GM12878 (cell line): ENCODE measurements around the gene ZFPM1. TPM values are rescaled to one million over a fixed set of nuclear protein-coding genes. Genes with fewer than 3 reads are reported as not detected.

Experiments used
- ATAC-seq: fragments of 200-7000 bp; cut with Tn5 transposase; 3 replicates; pipeline ENCODE4 v1.9.1; 2020; ENCODE audit warnings: mild to moderate bottlenecking, moderate library complexity
- BruUV-seq: library from RNA; stranded (reverse); fragments of 400-500 nt; replicated peaks from 2 replicates; lab custom pipeline; 2021; lab: Mats Ljungman, UMichigan
- CTCF ChIA-PET: fragments of 300-600 bp; sonication (Branson Sonifier 250); formaldehyde crosslinking; extraction: SDS; loops from one replicate; lab custom pipeline; 2021; ENCODE audit warnings: inconsistent platforms; lab: Yijun Ruan, JAX
- POLR2A ChIA-PET: fragments of 350-600 bp; formaldehyde crosslinking; extraction: SDS; loops from one replicate; lab custom pipeline; 2021; ENCODE audit warnings: inconsistent platforms; lab: Charles Lee
- RAD21 ChIA-PET: fragments of 300-600 bp; sonication (Branson Sonifier 250); formaldehyde crosslinking; loops from one replicate; lab custom pipeline; 2023; ENCODE audit warnings: antibody characterized with exemption; ENCODE audit not compliant: unreplicated experiment; lab: Charles Lee
- SMC1A ChIA-PET: fragments of 300-600 bp; sonication (Branson Sonifier 250); formaldehyde crosslinking; loops from one replicate; lab custom pipeline; 2023; ENCODE audit not compliant: unreplicated experiment, uncharacterized antibody; lab: Charles Lee
- DNase-seq: peaks from one replicate; pipeline ENCODE4 v3.0.0-alpha.2; 2011; ENCODE audit warnings: low read depth, low spot score
- FAIRE-seq: peaks from 3 replicates; lab custom pipeline; 2011; peaks lifted over from hg19 to GRCh38; lab: Jason Lieb, UNC
- H2AFZ ChIP-seq: 2 replicates; pipeline ENCODE4 v1.6.0; 2011; ENCODE audit warnings: low read depth, low read length, control low read depth; ENCODE audit not compliant: control insufficient read depth
- H3K27ac ChIP-seq: 2 replicates; pipeline ENCODE4 v1.5.1; 2011; ENCODE audit warnings: control low read depth; ENCODE audit not compliant: control insufficient read depth, insufficient read depth
- H3K27me3 ChIP-seq, 2 experiments: replicated peaks in 1 of 2; 2 replicates each; pipeline versions ENCODE4 v1.6.0 to v1.6.1; 2011; ENCODE audit warnings: low read length in 1 of 2; ENCODE audit not compliant: control insufficient read depth in 2 of 2, insufficient read depth in 2 of 2
- H3K36me3 ChIP-seq, 2 experiments: 2 replicates each; pipeline ENCODE4 v1.5.1; 2011; ENCODE audit warnings: low read length in 1 of 2; ENCODE audit not compliant: control insufficient read depth in 2 of 2, insufficient read depth in 2 of 2
- H3K4me1 ChIP-seq: 2 replicates; pipeline ENCODE4 v1.6.1; 2011; ENCODE audit warnings: mild to moderate bottlenecking, low read length, moderate library complexity, mixed read lengths; ENCODE audit not compliant: control insufficient read depth, insufficient read depth
- H3K4me2 ChIP-seq: 2 replicates; pipeline ENCODE4 v1.6.0; 2011; ENCODE audit warnings: control low read depth; ENCODE audit not compliant: control insufficient read depth, insufficient read depth
- H3K4me3 ChIP-seq: fragments of 200-600 bp; sonication (generic); 2 replicates; pipeline ENCODE4 v1.5.1; 2016
- H3K79me2 ChIP-seq: 2 replicates; pipeline ENCODE4 v1.6.0; 2011; ENCODE audit warnings: low read length; ENCODE audit not compliant: control insufficient read depth, insufficient read depth
- H3K9ac ChIP-seq: 2 replicates; pipeline ENCODE4 v1.8.0; 2011; ENCODE audit warnings: low read length, control low read depth, mixed read lengths; ENCODE audit not compliant: control insufficient read depth, insufficient read depth
- H3K9me3 ChIP-seq: replicated peaks from 3 replicates; pipeline ENCODE4 v1.5.1; 2011; ENCODE audit warnings: mild to moderate bottlenecking, low read length; ENCODE audit not compliant: control insufficient read depth, insufficient read depth
- H4K20me1 ChIP-seq: 2 replicates; pipeline ENCODE4 v1.6.0; 2011; ENCODE audit not compliant: control insufficient read depth, insufficient read depth
- CEBPB ChIP-seq, 2 experiments: fragments of 150-350 bp in 1 of 2; IDR thresholded peaks; 2 replicates each; pipeline ENCODE4 v1.6.1; 2012 to 2014; ENCODE audit warnings: low read depth in 2 of 2, low read length in 2 of 2, borderline replicate concordance in 1 of 2, inconsistent platforms in 1 of 2
- CHD2 ChIP-seq: IDR thresholded peaks from 2 replicates; pipeline ENCODE4 v1.6.1; 2011; ENCODE audit warnings: low read depth, low read length, improper control_type of control experiment, borderline replicate concordance
- TCF7 ChIP-seq: IDR thresholded peaks from 2 replicates; pipeline ENCODE4 v1.6.1; 2014; ENCODE audit warnings: antibody characterized with exemption, borderline replicate concordance
- WGBS: methylation state at CpG from one replicate; pipeline ENCODE4 v1.1.6; 2016; ENCODE audit warnings: low lambda C conversion rate; ENCODE audit not compliant: insufficient replicate concordance, insufficient coverage; ENCODE audit errors: missing lambda C conversion rate; 5-methylcytosine and 5-hydroxymethylcytosine counted together
- in situ Hi-C: fragments of 300-500 bp; cut with MboI; formaldehyde crosslinking; loops from 9 replicates; pipeline ENCODE4 v1.14.3; 2018; ENCODE audit warnings: mixed read lengths
- intact Hi-C: fragments of 100-400 bp; cut with micrococcal nuclease; formaldehyde crosslinking; loops from one replicate; pipeline ENCODE4 v1.14.2; 2022; ENCODE audit not compliant: unreplicated experiment
- polyA plus RNA-seq, 11 experiments: library from polyadenylated mRNA; depleted of rRNA in 4 of 11; unstranded in 6 of 11; stranded (reverse) in 5 of 11; fragments of >200 nt; fragmentation: Nextera tagmentation in 4 of 11; fragmentation: Illumina TruSeq in 1 of 11; extraction: Ambion mirVana in 4 of 11; extraction: Trizol in 1 of 11; gene quantifications; 1 replicate in 1 of 11; 2 replicates in 10 of 11; pipeline versions ENCODE4 v1.2.1 to v1.2.3, GENCODE V29; 2011 to 2016; ENCODE audit warnings: inconsistent platforms in 2 of 11, missing spikeins in 2 of 11, low read depth in 1 of 11
- total RNA-seq, 4 experiments: library from RNA; depleted of rRNA in 3 of 4; stranded (reverse); fragments of >200 nt in 3 of 4; fragmentation: Illumina TruSeq in 1 of 4; extraction: Trizol in 1 of 4; gene quantifications; 2 replicates each; pipeline versions ENCODE4 v1.2.1 to v1.2.3, GENCODE V29; 2013 to 2021

ZFPM1 gene
- total and polyA plus RNA-seq, 10 of the 15 experiments (the other 5 are each of a cell fraction or from before 2014, with no cell fraction given) = 0.02 to 5.1 (median 0.30) TPM

- TF ChIP-seq CEBPB (IDR thresholded peaks at IDR 0.05; ENCODE audit: borderline replicate concordance in 1 of 2, low read depth in 2 of 2, low read length in 2 of 2) = no peak
- TF ChIP-seq, all 136 proteins: peak for 0
These were observed 59.9 kb downstream of the ZFPM1 start (continued) for GRCh38 chr16:88512728-88513696.

DNA sequence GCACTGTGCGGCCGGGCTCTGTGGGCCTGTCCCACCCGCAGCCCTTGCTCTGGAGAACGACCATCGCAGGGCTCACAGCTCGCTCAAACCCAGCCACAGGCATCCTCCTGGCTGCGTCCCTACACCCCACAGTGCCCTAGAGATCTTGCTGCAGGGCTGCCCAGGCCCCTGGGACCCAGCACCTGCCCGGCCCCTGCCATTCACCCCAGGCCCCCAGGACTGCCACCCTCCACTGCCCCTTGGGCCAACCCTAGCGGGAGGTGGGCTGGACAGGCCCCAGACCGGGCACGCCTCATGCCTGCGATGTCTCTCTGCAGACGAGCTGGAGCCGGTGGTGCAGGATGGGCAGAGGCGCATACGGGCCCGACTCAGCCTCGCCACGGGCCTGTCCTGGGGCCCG is 61.0 kb downstream of the ZFPM1 start:
- WGBS = 62% methylated on average over 19 of the region's 20 CpGs
- ChIA-PET RAD21 (no interaction called here), SMC1A (no interaction called here), POLR2A (no interaction called here), CTCF (no interaction called here)
- no peak for DNase-seq
- TF ChIP-seq CHD2 (no peak), TCF7 (no peak)
- FAIRE-seq = no peak
- H3K27me3 ChIP-seq = no peaks in the 10 kb centered on the region
- H3K4me1 ChIP-seq = no peaks in the 10 kb centered on the region
- intact Hi-C loops = no loop called here
- no peak overlapping the region for H3K27ac ChIP-seq
- H3K9ac ChIP-seq = no peak overlapping the region
- no peak for ATAC-seq
- H3K4me3 ChIP-seq = no peak overlapping the region
- H3K4me2 ChIP-seq = no peak overlapping the region
- H2AFZ ChIP-seq = no peak overlapping the region
- no peaks in the 10 kb centered on the region for H3K79me2 ChIP-seq
- no peaks in the 10 kb centered on the region for H3K36me3 ChIP-seq
- H4K20me1 ChIP-seq = no peaks in the 10 kb centered on the region
- BruUV-seq = no TSS peak
- in situ Hi-C loops = no loop called here
- no peaks in the 10 kb centered on the region for H3K9me3 ChIP-seq
